22Rv1 (cell line): ENCODE measurements around the gene IL1RL2.

Experiments
- ZFX ChIP-seq: fragments of 450-650 bp; IDR thresholded peaks from 2 replicates; pipeline ENCODE4 v1.6.1; 2017; ENCODE audit warnings: antibody characterized with exemption, borderline replicate concordance
- TF ChIP-seq, protein P1 (sequence below): fragments of 450-650 bp; IDR thresholded peaks from 2 replicates; pipeline ENCODE4 v1.5.1; 2017; ENCODE audit warnings: mild to moderate bottlenecking

DNA sequence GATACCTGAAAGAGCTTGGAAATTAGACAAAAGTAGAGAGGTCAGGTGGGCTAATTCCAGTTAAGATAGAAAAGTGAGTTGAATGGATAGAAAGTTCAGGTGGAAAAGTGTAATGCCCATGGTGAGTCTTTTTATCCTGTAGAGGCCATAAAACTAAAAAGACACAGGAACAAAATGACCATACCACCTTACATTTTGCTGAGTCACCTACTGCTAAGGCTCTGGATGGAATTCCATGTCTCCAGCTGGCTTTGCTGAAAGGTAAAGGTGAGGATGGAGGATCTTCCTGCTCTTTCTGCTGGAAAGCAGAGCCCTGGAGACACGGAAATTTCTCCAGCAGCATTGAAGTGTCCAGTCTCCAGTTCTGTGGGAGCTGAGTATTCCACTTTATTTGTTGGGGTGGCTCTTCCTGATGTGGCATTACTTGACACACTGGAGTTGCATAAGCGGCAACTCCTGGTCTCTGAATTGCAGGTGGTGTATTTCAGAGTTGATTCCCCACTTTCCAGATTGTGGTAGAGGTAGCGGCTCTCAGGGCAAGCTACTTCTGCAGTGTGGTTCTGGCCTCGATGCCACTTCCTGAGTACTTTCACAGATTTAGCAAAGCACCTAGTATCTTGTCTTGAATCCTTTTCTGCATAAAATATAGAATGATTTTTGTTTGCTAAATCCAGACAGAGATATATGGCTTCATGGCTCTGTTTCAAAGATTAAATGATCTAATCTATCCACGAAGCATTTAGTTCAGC lies 10.7 kb downstream of the IL1RL2 start:
- TF ChIP-seq, protein P1, sequence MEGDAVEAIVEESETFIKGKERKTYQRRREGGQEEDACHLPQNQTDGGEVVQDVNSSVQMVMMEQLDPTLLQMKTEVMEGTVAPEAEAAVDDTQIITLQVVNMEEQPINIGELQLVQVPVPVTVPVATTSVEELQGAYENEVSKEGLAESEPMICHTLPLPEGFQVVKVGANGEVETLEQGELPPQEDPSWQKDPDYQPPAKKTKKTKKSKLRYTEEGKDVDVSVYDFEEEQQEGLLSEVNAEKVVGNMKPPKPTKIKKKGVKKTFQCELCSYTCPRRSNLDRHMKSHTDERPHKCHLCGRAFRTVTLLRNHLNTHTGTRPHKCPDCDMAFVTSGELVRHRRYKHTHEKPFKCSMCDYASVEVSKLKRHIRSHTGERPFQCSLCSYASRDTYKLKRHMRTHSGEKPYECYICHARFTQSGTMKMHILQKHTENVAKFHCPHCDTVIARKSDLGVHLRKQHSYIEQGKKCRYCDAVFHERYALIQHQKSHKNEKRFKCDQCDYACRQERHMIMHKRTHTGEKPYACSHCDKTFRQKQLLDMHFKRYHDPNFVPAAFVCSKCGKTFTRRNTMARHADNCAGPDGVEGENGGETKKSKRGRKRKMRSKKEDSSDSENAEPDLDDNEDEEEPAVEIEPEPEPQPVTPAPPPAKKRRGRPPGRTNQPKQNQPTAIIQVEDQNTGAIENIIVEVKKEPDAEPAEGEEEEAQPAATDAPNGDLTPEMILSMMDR = no peak
- no peak for TF ChIP-seq ZFX
